Stimulated activated CD4-positive, alpha-beta T cell treated with anti-CD3 and anti-CD28 coated beads, TNF-alpha, amount 100 ng/mL, for 4 hours (primary cell): ENCODE data around the gene TBC1D9B.
"Not testable (repeated sequence)": the region's sequence is repeated elsewhere in the genome, so short reads cannot be mapped to it uniquely, and the experiment has no call there.

Source experiments
- DNase-seq, 3 experiments: peaks; one replicate each; pipeline ENCODE4 v3.0.0-alpha.2; 2020; ENCODE audit warnings: low read depth in 3 of 3

The TBC1D9B gene

DNA sequence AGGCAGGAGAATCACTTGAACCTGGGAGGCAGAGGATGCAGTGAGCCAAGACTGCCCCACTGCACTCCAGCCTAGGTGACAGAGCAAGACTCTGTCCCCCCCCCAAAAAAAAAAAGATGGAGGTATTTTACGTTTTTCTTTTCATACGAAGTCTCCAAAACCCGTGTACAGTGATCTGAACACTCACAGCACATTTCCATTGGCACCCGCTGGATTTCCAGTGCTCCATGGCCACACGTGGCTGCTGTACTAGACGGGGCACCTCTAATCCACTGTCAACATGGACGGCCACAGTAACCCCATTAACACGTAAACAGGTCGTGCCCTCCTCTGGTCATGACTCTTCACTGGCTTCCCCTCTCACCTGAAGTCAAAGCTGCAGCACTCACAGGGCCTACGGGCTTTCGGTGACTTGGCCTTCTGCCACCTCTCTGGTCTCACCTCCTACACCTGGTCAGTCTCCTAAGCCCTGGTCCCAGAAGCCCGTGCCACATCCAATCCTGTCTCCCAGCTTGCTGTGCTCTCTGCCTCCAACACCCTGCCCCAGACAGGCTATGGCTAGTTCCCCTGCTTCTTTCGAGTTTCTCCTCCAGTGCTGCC, 22.1 kb downstream of the TBC1D9B start:
- DNase-seq: no peak

- DNase-seq: no peak
Observed at GRCh38 chr5:179883163-179883562, 24.5 kb downstream of the TBC1D9B start.

DNA sequence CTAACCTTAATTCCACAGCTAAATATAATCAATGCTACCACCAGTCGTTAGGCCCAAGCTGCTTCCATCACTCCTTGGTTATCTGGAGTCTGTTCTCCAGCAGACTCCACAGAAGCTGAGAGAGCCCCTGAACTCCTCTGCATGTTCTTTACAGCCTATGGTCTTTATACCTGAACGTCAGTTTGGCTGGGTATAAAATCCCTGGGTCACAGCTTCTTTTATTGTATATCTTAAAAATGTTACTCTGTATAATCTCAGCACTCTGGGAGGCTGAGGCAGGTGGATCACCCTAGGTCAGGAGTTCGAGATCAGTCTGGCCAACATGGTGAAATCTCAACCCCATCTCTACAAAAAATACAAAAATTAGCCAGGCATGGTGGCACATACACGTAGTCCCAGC, 25.4 kb downstream of the TBC1D9B start:
- DNase-seq: no peak

DNA sequence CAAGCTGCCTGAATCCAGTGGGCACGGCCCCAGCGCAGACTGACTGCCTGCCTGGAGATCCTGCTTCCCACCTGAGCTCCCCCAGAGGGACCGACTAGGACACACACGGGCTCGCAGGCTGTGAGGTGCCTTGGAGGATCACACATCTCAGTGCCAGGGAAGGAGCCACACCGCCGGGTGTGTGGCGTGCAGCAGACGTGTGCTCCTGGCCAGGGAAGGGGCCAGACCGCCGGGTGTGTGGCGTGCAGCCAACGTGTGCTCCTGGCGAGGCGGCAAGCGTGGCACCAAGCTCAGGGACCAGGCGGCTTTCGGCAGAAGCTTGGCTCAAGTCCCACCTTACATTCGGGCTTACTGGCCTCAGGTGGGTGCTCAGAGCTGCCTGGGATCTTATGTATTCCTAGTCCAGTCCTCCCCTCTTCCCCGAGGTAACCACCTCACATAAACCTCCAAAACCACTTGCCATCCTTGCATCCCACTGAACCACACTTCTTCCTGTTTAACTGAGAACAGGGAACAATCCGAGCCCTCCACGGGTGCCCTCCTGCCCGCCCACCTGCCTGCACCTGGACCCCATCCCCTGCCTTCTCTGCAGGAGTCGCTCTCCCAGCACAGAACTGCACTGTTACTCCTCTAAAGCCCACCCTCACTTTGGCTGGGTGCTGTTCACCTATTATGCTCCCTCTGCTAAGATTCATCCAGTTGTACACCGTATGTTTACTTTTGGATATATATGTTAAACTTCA, 26.7 kb downstream of the TBC1D9B start:
- DNase-seq: no peak

DNA sequence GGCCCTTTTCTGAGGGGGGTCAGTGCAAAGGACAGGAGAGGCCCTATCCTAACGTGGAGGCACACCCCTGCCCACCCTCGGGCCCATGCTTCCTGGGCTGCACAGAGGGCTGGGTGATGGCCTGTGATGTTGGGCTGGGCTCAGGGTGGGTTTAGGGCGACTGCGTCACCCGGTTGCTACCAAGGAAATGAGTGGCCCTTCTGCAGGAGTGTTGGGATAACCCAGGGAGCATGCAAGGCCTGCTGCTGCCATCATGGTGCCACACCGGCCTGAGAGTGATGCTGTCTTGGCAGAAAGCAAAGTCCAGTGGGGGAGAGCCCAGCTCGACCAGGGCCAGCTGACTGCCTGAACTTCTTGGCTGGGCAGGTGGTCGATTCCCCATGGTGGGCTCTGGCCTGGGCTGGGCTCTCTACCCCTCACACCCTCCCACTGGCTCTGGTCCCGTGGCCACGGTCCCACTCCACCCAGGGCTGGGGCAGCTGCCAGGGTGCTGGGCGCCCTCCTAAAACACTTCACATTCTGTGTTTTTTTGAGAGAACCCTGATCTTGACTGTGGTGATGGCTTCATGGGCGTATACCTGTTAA, 27.5 kb downstream of the TBC1D9B start:
- DNase-seq: no peak

- no peak for DNase-seq
Observed at GRCh38 chr5:179879690-179880010, 28.0 kb downstream of the TBC1D9B start.

DNA sequence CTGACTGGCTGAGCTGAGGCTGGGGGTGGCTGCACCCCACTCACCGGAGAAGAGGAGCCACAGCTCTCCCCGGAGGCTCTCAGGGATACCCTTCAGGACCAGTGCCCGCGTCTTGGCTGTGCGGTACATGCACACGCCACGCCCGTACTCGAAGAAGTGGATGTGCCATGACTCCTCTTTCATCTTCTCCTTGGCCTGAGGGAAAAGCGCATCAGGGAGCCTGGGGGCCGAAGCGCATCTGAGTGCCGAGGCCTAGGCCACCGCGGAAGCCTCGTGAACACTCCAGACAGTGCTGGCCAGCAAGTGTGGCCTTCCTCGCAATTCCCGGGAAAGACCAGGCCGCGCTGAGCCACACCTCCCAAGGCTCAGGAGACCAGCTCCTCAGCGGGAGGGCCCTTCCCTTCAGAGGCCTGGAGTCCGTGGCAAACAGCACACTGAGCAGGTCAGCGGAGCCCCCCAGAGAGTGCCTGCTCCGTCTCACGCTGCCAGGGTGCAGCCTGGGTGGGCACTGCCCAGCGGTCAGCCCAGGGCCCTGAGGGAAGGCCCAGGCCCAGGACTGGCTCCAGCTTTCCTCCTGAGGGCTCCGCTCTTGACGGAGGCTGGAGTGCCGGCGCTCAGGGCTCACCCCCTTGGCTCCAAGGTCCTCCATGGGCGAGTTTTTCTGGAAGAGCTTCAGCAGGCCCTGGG, 28.6 kb downstream of the TBC1D9B start:
- DNase-seq: no peak

DNA sequence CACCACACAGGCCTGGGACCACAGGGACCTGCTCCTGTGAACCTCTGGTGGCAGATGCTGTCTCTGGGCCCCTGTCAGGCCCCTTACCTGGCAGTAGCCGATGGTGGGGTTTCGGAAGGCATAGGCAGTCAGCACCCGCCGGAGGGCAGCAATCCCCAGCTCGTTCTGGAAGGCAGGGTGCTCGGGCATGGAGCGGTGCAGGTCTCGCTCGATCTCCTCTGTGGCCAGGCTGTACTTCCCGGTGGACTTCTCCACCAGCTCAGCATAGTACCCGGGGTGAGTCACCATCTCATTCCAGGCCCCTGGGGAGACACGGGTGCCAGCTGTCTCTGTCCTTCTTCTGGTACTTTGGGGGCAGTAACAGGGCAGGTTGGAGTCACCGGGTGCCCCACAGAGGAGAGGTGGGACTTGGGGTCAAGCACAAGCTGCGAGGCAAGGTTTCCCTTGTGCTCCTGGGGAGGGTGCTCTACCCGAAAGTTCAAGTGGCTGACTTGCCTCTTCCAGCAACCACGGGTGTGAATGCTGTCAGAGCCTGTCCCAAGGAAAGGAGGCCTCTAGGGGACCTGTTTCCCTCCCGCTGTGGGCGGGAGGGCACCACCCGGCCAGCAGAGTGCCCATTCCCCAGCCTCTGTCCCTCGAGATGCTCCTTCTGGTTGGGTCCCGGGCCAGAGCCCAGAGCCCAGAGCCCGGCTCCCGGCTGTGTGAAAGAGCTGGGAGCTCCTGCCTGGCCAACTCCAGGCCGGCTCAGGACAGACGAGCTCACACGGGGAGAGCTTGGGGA, 29.3 kb downstream of the TBC1D9B start:
- no peak for DNase-seq

- no peak for DNase-seq
Observed at GRCh38 chr5:179876610-179876952, 31.1 kb downstream of the TBC1D9B start.

DNA sequence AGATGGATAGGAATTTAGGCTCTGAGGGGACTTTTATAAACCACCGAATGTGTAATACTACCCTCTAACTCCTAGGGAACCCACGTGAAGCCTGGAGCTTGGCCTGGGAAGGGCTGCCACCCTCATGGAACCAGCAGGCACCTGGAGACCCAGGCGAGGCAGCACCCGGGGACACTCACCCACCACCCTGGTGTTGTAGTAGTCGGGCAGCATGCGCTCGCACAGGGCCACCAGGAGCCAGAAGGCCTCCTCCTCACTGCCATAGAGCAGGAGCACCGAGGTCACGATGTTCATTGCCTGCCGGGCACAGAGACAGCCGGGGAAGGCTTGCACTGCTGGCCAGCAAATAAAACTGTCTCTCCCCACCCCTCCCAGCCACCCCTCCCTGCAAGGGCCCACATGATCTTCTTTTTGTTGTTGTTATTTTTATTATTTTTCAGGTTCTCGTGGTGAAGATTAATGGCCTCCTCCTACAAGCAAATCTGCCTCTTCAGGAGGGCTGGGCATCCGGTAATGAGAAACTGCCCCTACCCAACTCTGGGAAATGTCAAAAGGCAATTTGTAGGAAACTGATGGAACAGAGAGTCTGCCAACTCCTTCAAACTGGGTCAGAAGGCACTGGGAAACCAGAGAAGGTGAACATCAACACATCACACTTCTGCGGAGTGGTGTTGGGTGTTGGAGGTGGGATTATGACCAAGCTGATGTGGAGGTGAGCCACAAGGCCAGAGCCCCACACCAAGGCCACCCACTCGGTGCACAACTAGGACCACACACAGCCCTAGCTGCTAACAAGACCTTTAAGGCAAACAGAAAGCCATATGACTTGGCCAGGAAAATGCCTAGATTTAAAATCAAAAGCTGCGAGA, 31.7 kb downstream of the TBC1D9B start:
- no peak for DNase-seq

DNA sequence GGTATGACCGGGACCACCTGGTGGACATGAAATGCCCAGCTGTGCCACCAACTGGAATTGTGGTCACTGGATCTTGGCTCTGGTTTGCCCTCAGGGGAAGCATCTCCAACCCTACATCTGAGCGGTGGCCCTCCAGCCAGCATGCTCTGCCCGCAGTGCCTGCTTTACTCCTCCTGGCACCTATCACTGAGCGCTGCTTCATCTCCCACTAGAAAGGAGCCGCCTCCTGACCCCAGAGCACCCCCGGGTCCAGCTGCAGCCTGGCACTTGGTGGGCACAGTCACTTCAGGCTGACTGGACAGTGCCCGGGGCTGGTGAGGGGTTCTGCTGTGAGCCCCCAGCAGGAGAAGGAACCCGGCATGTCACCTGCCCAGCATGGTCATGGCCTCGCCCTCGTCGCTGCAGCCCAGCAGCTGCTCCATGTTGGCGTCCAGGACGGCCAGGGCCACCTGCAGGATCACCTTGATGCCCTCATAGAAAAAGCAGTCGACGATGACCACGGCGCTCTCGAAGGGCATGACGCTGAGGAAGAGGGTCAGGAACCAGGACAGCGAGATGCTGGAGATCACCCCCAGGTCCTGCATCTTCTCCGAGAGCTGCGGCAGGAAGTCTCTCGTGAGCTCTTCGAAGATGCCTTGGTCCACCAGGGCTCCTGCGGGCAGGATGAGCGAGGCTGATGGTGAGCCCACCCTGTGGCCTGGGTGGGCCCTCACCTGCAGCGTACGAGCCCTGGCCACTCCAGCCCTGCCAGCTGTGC, 33.0 kb downstream of the TBC1D9B start:
- DNase-seq: no peak

GRCh38 chr5:179874136-179874535, 33.6 kb downstream of the TBC1D9B start:
- no peak for DNase-seq

DNA sequence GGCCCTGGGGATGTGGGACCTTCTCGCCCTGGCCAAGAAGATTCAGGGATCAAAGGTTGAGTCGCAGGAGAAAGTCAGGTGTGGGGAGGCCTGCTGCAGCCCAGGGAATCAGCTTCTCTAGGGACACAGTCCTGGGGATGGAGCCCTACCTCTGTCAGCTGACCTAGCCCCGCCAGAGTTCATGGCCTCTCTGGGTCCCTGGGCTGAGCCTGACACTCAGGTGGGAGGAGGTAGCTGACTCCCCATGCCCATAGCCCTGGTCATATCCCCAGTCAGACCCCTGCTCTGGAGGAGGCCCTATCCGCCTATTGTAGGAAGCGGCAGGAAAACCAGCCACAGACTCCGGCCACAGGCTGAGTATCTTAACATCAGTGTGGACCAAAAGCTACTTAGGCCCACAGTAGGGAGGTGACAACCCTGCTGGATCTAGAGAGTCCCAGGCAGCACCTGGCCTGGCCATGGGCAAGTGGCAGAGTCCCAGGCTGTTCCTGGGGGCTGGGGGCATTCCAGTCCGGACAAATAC, 34.0 kb downstream of the TBC1D9B start:
- no peak for DNase-seq

GRCh38 chr5:179872828-179873575, 34.7 kb downstream of the TBC1D9B start:
- DNase-seq: no peak

DNA sequence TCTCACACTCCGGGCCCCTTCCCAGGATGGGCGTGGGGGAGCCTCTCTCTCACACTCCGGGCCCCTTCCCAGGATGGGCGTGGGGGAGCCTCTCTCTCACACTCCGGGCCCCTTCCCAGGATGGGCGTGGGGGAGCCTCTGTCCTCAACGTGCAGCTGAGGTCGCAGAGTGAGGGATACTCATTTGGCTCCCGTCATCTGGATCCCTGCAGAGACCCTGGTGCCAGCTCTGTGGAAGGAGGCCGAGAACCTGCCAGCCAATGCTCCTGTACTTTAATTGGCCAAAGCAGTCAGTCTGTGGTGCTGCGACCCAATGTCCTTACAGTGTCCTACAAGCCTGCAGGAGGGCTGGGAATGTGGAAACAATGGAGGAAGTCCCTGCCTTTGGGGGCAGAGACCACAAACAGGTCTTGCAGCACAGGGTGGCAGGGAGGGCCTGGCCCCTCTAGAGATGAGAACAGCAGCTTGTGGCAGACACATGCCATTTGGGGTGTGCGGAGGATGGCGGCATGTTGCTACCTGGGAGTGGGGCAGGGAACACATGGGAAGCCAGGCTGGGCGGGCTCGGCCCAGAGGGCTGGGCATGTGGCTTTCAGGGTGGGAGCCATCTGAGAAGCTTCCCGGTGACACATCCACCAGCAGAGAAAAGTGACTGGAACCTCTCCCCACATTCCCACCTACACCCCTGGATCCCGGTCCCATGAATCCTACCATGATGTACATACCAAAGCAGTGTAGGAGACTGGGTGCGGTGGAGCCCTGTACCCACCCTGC, 35.5 kb downstream of the TBC1D9B start:
- no peak for DNase-seq

- DNase-seq: not testable (repeated sequence)
Observed at GRCh38 chr5:179871533-179871932, 36.2 kb downstream of the TBC1D9B start.

- no peak for DNase-seq
Observed at GRCh38 chr5:179870952-179871351, 36.7 kb downstream of the TBC1D9B start.

DNA sequence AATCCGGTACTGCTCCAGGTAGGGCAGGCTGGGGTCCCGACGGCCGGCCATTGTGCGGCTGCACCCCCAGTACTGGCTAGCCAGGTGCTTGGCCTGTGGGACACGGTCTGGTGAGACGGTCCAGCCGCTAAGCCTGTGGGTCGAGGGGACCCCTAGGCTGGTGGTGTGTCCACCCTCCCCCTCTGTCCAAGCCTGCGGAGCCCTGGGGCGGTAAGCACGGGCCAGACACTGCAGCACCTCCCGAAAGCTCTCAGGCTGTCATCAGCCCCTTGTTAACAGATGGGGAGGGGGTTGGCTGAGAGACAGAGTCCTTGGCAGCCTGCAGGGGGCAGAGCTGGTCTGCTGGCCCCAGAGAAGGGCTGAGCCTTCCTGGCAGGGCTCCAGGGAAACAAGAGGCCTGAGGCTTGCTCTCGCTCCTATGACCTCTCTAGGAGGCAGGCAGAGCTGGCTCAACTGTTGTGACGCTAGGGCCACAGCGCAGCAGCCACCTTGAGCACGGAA, 37.2 kb downstream of the TBC1D9B start:
- DNase-seq: no peak
